GM12872 (cell line): Measurements from ENCODE around the gene NAALADL1.

Experiments
- TF ChIP-seq, protein P1 (sequence below): IDR thresholded peaks from 3 replicates; pipeline ENCODE4 v1.5.1; 2011; ENCODE audit warnings: low read depth, mild to moderate bottlenecking, low read length, moderate library complexity; ENCODE audit not compliant: insufficient read depth

Gene NAALADL1

DNA sequence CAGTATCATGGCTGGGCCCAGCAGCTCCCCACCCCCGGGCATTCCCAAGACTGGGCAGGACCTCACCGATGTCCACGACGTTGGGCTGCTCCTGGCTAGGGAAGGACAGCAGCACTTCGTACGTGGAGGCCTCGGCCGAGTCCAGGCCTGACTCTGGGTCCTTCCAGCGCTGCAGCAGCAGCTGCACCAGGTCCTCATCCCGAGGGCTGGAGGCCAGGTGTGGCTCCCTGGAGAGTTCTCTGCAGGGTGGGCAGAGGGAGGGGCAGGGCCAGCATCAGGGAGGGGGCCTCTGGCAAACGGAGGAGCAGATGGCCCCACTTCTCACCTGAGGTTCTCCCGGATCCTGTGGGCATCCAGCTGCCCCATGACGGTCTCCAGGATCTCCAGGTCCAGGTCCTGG is 341 bp downstream of the NAALADL1 start:
- TF ChIP-seq, protein P1, sequence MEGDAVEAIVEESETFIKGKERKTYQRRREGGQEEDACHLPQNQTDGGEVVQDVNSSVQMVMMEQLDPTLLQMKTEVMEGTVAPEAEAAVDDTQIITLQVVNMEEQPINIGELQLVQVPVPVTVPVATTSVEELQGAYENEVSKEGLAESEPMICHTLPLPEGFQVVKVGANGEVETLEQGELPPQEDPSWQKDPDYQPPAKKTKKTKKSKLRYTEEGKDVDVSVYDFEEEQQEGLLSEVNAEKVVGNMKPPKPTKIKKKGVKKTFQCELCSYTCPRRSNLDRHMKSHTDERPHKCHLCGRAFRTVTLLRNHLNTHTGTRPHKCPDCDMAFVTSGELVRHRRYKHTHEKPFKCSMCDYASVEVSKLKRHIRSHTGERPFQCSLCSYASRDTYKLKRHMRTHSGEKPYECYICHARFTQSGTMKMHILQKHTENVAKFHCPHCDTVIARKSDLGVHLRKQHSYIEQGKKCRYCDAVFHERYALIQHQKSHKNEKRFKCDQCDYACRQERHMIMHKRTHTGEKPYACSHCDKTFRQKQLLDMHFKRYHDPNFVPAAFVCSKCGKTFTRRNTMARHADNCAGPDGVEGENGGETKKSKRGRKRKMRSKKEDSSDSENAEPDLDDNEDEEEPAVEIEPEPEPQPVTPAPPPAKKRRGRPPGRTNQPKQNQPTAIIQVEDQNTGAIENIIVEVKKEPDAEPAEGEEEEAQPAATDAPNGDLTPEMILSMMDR, result no peak

DNA sequence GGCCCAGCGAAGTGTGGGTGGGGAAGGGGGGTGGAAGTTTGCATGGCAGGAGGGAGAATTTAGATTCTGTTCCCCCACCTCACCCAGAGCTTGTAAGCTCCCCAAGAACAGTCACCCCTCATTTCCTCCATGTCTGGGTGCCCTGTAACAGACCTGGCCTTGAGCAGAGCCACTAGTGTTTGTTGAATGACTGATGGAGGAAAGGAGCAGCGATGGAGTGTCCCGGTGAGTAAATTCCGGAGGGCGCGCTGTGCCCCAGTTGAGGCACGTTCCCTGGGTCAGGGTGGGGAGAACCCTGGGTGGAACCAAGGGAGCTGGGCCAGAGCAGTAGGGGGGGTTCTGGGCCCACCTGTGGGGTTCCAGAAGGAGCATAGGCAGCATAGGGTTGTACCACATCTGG is 827 bp downstream of the NAALADL1 start:
- TF ChIP-seq, protein P1, result no peak

DNA sequence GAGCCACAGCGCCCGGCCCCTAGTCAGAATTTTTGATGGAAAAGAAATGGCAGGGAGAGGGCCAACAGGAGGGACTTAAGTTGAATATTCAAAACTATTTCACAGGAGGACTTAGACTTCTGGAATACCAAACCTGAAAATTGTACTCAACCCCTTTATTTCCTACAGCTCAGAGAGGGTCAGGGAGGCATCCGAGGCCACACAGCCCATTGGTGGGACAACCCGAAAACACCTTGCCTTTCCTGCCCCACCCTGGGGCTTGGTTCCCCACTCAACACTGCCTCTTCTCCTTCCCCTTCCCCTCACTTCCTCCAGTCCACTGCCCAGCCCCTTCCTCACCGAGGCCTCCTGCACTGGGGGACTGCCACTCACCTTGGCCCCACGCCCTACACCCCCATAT is 1.4 kb downstream of the NAALADL1 start:
- TF ChIP-seq, protein P1, result no peak

DNA sequence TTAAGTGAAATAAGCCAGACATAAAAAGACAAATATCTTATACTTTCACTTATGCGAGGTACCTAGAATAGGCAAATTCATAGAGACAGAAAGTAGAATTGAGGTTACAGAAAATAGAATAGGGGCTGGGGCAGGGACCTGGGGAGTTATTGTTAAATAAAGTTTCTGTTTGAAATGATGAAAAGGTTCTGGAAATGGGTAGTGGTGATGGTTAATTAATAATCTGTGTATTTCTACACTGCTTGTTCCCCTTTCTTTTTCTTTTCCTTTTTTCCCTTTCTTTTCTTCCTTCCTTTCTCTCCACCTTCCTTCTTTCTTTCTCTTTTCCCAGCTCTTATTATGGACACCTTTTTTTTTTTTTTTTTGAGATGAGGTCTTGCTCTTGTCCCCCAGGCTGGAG is 2.8 kb downstream of the NAALADL1 start:
- TF ChIP-seq, protein P1, result no peak

DNA sequence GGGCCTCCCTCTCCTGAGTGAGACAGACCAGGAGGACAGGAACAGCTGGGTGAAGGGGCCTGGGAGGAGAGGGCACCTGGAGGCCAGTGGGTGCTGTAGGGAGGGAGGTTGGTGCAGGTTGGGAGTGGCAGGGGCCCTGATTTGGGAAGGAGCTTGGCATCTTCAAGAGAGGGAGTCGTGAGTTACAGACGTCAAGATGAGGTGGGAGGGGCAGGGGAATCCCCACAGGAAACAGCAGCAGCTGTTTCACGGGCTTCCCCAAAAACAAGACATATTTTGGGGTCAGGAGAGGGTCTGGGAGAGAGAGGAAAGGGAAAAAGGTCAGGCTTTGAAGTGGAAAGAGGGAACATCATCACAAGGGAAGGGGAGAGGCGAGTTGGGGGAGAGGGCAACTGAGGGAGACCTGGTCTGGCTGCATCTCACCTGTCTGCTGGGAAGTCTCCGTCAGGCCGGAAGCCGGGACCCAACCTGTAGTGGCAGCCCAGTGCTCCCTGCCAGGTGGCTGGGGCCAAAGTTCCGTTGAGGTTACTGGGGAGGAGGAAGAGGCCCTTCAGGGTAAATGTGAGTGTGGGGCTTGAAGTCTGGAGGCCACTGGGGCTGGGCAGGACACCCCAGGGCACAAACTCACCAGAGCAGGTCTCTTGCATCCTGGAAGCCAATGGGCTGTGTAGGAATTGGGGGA is 4.4 kb downstream of the NAALADL1 start:
- TF ChIP-seq, protein P1, result no peak

DNA sequence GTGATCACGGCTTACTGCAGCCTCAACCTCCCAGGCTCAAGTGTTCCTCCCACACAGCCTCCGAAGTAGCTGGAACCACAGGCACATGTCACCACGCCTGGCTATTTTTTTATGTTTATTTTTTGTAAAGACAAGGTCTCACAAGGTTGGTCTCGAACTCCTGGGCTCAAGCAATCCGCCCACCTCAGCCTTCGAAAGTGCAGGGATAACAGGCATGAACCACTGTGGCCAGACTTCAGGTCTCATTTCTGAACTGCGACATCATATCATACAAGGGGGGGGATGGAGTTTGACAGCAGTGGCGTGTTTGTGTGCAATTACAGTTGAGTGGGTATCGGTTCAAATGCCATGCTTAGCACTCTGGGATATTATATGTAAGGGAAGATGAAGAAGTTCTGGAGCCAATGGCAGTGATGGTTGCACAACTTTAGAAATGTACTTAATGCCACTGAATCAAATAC is 6.9 kb downstream of the NAALADL1 start:
- TF ChIP-seq, protein P1, result no peak

DNA sequence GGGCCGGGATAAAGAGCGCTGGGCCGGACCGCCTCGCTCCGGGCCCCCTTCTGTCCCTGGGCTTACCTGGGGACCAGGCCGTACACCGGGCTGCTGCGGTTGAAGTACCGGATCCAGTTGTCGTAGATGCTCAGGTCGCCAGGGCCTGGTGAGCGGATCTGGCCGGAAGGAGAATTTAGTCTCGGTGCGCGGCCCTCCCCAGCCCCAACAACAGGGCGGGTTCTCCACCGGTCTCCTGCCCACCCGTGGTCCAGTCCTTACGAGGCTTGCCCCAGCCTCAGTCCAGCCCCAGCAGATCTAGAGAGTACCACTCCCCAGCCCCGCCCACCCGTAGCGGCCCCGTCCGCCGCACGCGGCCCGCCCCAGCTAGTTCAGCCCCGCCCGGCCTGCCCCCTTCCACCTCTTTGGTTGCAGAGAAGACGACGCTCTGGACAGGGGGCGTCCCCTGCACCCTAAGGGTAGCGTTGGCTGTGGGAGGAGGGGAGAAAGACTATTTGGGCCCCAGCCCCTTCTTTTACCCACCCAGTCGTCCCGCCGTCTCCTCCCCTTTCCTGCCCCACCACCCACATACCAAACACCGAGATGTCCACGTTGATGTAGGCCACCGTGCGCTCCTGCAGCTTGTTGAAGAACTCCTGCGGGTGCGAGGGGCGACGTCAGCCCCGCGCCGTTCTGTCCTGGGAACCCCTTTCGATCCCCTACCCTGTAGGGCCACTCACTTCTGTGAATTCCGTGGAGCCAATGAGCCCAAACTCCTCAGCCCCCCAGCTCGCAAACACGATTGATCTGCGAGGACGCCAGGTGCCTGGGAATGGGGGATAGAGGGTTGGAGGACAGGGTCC is 10.6 kb downstream of the NAALADL1 start:
- TF ChIP-seq, protein P1, result no peak
